Smooth muscle cell (in vitro differentiated cells): Measurements from ENCODE around the gene EMILIN1. TPM values are rescaled to one million over a fixed set of nuclear protein-coding genes. Genes with fewer than 3 reads are reported as not detected.

ENCODE experiments used
- DNase-seq: peaks from one replicate; lab custom pipeline; 2025; ENCODE audit not compliant: unreplicated experiment; lab: John Stamatoyannopoulos, UW
- H2AFZ ChIP-seq: fragments of 200-600 bp; sonication (generic); 2 replicates; pipeline ENCODE4 v1.6.0; 2016; ENCODE audit warnings: antibody characterized with exemption, low read depth, mild to moderate bottlenecking
- H3F3A ChIP-seq: fragments of 200-600 bp; sonication (generic); 2 replicates; pipeline ENCODE4 v1.6.0; 2017; ENCODE audit warnings: antibody characterized with exemption, low read depth
- H3K27ac ChIP-seq: fragments of 200-600 bp; sonication (generic); 2 replicates; pipeline ENCODE4 v1.5.1; 2016; ENCODE audit warnings: low read depth, mild to moderate bottlenecking
- H3K27me3 ChIP-seq: fragments of 200-600 bp; sonication (generic); 2 replicates; pipeline ENCODE4 v1.6.1; 2016; ENCODE audit warnings: low read depth, mild to moderate bottlenecking
- H3K36me3 ChIP-seq: fragments of 200-600 bp; sonication (generic); 2 replicates; pipeline ENCODE4 v1.5.1; 2016; ENCODE audit warnings: low read depth
- H3K4me1 ChIP-seq: fragments of 200-600 bp; sonication (generic); 2 replicates; pipeline ENCODE4 v1.5.1; 2016; ENCODE audit warnings: low read depth
- H3K4me2 ChIP-seq: fragments of 200-600 bp; sonication (generic); 2 replicates; pipeline ENCODE4 v1.6.0; 2016; ENCODE audit warnings: mild to moderate bottlenecking
- H3K4me3 ChIP-seq: fragments of 200-600 bp; sonication (generic); 2 replicates; pipeline ENCODE4 v1.5.1; 2016; ENCODE audit warnings: mild to moderate bottlenecking
- H3K79me2 ChIP-seq: fragments of 200-600 bp; sonication (generic); 2 replicates; pipeline ENCODE4 v1.6.0; 2016; ENCODE audit warnings: low read depth, mild to moderate bottlenecking
- H3K9ac ChIP-seq: fragments of 200-600 bp; sonication (generic); 2 replicates; pipeline ENCODE4 v1.6.0; 2016; ENCODE audit warnings: low read depth
- H3K9me3 ChIP-seq: fragments of 200-600 bp; sonication (generic); replicated peaks from 2 replicates; pipeline ENCODE4 v1.5.1; 2016; ENCODE audit warnings: low read depth
- H4K20me1 ChIP-seq: fragments of 200-600 bp; sonication (generic); 2 replicates; pipeline ENCODE4 v1.6.0; 2016; ENCODE audit warnings: low read depth
- CTCF ChIP-seq: fragments of 200-600 bp; sonication (generic); IDR thresholded peaks from 2 replicates; pipeline ENCODE4 v1.5.1; 2017; ENCODE audit warnings: borderline replicate concordance, mild to moderate bottlenecking, antibody characterized with exemption; ENCODE audit not compliant: insufficient read depth, poor library complexity, severe bottlenecking
- WGBS: methylation state at CpG from one replicate; pipeline ENCODE4 v1.1.7; 2016; ENCODE audit warnings: low lambda C conversion rate; 5-methylcytosine and 5-hydroxymethylcytosine counted together
- polyA plus RNA-seq: library from polyadenylated mRNA; unstranded; fragments of >200 nt; fragmentation: Nextera tagmentation; extraction: Ambion mirVana; gene quantifications from 2 replicates; pipeline ENCODE4 v1.2.1, GENCODE V29; 2016
- total RNA-seq: library from RNA; depleted of rRNA; stranded (reverse); fragments of >200 nt; gene quantifications from 2 replicates; pipeline ENCODE4 v1.2.3, GENCODE V29; 2014

The EMILIN1 gene
- total and polyA plus RNA-seq, 2 experiments from 2014 or later = 111 to 518 TPM

- no peak for TF ChIP-seq CTCF
- Histone ChIP-seq H3K79me2 (peaks cover 61% of the 10 kb centered on the region), H3K27me3 (no peaks in the 10 kb centered on the region), H3K9me3 (no peaks in the 10 kb centered on the region), H2AFZ (no peak overlapping the region), H4K20me1 (peaks cover 71% of the 10 kb centered on the region), H3F3A (peaks cover 21% of the 10 kb centered on the region), H3K9ac (no peak overlapping the region), H3K4me2 (no peak overlapping the region), H3K27ac (no peak overlapping the region), H3K4me1 (peaks cover 14% of the 10 kb centered on the region), H3K36me3 (no peaks in the 10 kb centered on the region), H3K4me3 (no peak overlapping the region)
- WGBS = 97% methylated on average over 5 of the region's 5 CpGs
- DNase-seq = no peak
Observed at GRCh38 chr2:27067385-27067784, 11.0 kb upstream of the EMILIN1 start.

- H3K9me3 ChIP-seq = no peaks in the 10 kb centered on the region
- peak overlapping the region; percentile 79 for H3K27ac ChIP-seq
- H3F3A ChIP-seq = peaks cover 19% of the 10 kb centered on the region
- H3K4me3 ChIP-seq = no peak overlapping the region
- DNase-seq = no peak
- H2AFZ ChIP-seq = no peak overlapping the region
- peaks cover 54% of the 10 kb centered on the region for H3K79me2 ChIP-seq
- 98% methylated on average over 6 of the region's 6 CpGs for WGBS
- peak overlapping the region; percentile 95 for H3K4me2 ChIP-seq
- peak overlapping the region; percentile 92 for H3K9ac ChIP-seq
- peaks cover 21% of the 10 kb centered on the region for H3K4me1 ChIP-seq
- H3K27me3 ChIP-seq = no peaks in the 10 kb centered on the region
- TF ChIP-seq CTCF = no peak
- H4K20me1 ChIP-seq = peaks cover 59% of the 10 kb centered on the region
- H3K36me3 ChIP-seq = no peaks in the 10 kb centered on the region
Observed at GRCh38 chr2:27069436-27069835, 9.0 kb upstream of the EMILIN1 start.

- Histone ChIP-seq H3K79me2 (peaks cover 53% of the 10 kb centered on the region), H4K20me1 (peaks cover 54% of the 10 kb centered on the region), H3K4me1 (peaks cover 21% of the 10 kb centered on the region), H3K27me3 (no peaks in the 10 kb centered on the region), H3K9me3 (no peaks in the 10 kb centered on the region), H3K4me2 (peak overlapping the region; percentile 95), H3K4me3 (peak overlapping the region; percentile 91), H3F3A (peaks cover 20% of the 10 kb centered on the region), H3K9ac (peak overlapping the region; percentile 92), H2AFZ (no peak overlapping the region), H3K27ac (peak overlapping the region; percentile 79), H3K36me3 (no peaks in the 10 kb centered on the region)
- TF ChIP-seq CTCF = no peak
- 80% methylated on average over 8 of the region's 8 CpGs for WGBS
- DNase-seq = no peak
Observed at GRCh38 chr2:27069961-27070618, 8.3 kb upstream of the EMILIN1 start.

- H3K27ac ChIP-seq = peak overlapping the region; percentile 79
- no peaks in the 10 kb centered on the region for H3K27me3 ChIP-seq
- peak overlapping the region; percentile 26 for H2AFZ ChIP-seq
- H3K9me3 ChIP-seq = no peaks in the 10 kb centered on the region
- H3K4me1 ChIP-seq = peaks cover 21% of the 10 kb centered on the region
- peaks cover 50% of the 10 kb centered on the region for H3K79me2 ChIP-seq
- peak overlapping the region; percentile 91 for H3K4me3 ChIP-seq
- peaks cover 47% of the 10 kb centered on the region for H4K20me1 ChIP-seq
- H3K4me2 ChIP-seq = peak overlapping the region; percentile 95
- H3K9ac ChIP-seq = peak overlapping the region; percentile 92
- H3F3A ChIP-seq = peaks cover 20% of the 10 kb centered on the region
- no peak for TF ChIP-seq CTCF
- WGBS = 8% methylated on average over 11 of the region's 11 CpGs
- DNase-seq = no peak
- H3K36me3 ChIP-seq = no peaks in the 10 kb centered on the region
Observed at GRCh38 chr2:27070653-27071276, 7.7 kb upstream of the EMILIN1 start.
